Measurements from ENCODE around the gene ANAPC10.

ANAPC10 gene

GRCh38 chr4:144970597-144970996 lies 127.4 kb downstream of the ANAPC10 start:
- TF ChIP-seq USF1 (IDR thresholded peaks at IDR 0.05) (no peak), CREB1 (IDR thresholded peaks at IDR 0.05; ENCODE audit: low read depth) (no peak), NFIC (IDR thresholded peaks at IDR 0.05) (no peak), EP300 (IDR thresholded peaks at IDR 0.05; ENCODE audit: borderline replicate concordance) (no peak), TCF12 (IDR thresholded peaks at IDR 0.05; ENCODE audit: low read depth) (no peak), TEAD4 (IDR thresholded peaks at IDR 0.05) (no peak), YY1 (IDR thresholded peaks at IDR 0.05; ENCODE audit: low read depth) (no peak), ZBTB7A (IDR thresholded peaks at IDR 0.05; ENCODE audit: low read depth) (no peak), REST (IDR thresholded peaks at IDR 0.05; ENCODE audit: low read depth) (no peak), MAX (IDR thresholded peaks at IDR 0.05) (no peak), RAD21 (IDR thresholded peaks at IDR 0.05; ENCODE audit: low read depth) (no peak), TAF1 (IDR thresholded peaks at IDR 0.05; ENCODE audit: low read depth) (no peak), EGR1 (IDR thresholded peaks at IDR 0.05) (no peak), FOXM1 (IDR thresholded peaks at IDR 0.05; ENCODE audit: borderline replicate concordance, low read depth) (no peak), CEBPB (IDR thresholded peaks at IDR 0.05) (no peak)

- TF ChIP-seq EP300 (IDR thresholded peaks at IDR 0.05; ENCODE audit: borderline replicate concordance) (no peak), MAX (IDR thresholded peaks at IDR 0.05) (no peak)
These were observed 128.2 kb downstream of the ANAPC10 start for GRCh38 chr4:144969821-144970220.

- TF ChIP-seq USF1 (IDR thresholded peaks at IDR 0.05) (no peak), TEAD4 (IDR thresholded peaks at IDR 0.05) (no peak), FOXM1 (IDR thresholded peaks at IDR 0.05; ENCODE audit: borderline replicate concordance, low read depth) (no peak), CEBPB (IDR thresholded peaks at IDR 0.05) (no peak), NFIC (IDR thresholded peaks at IDR 0.05) (no peak), CREB1 (IDR thresholded peaks at IDR 0.05; ENCODE audit: low read depth) (no peak), YY1 (IDR thresholded peaks at IDR 0.05; ENCODE audit: low read depth) (no peak), TAF1 (IDR thresholded peaks at IDR 0.05; ENCODE audit: low read depth) (no peak)
These were observed 129.4 kb downstream of the ANAPC10 start for GRCh38 chr4:144968606-144969005.

GRCh38 chr4:144967161-144967560 lies 130.8 kb downstream of the ANAPC10 start:
- TF ChIP-seq EGR1 (IDR thresholded peaks at IDR 0.05) (no peak), RAD21 (IDR thresholded peaks at IDR 0.05; ENCODE audit: low read depth) (no peak), EP300 (IDR thresholded peaks at IDR 0.05; ENCODE audit: borderline replicate concordance) (no peak), ZBTB7A (IDR thresholded peaks at IDR 0.05; ENCODE audit: low read depth) (no peak), MAX (IDR thresholded peaks at IDR 0.05) (no peak), TEAD4 (IDR thresholded peaks at IDR 0.05) (no peak), FOXM1 (IDR thresholded peaks at IDR 0.05; ENCODE audit: borderline replicate concordance, low read depth) (no peak), NFIC (IDR thresholded peaks at IDR 0.05) (no peak), USF1 (IDR thresholded peaks at IDR 0.05) (no peak)

GRCh38 chr4:144962300-144962699 lies 135.7 kb downstream of the ANAPC10 start:
- no peak for TF ChIP-seq CREB1 (IDR thresholded peaks at IDR 0.05; ENCODE audit: low read depth)
- no peak for TF ChIP-seq USF1 (IDR thresholded peaks at IDR 0.05)
- no peak for TF ChIP-seq REST (IDR thresholded peaks at IDR 0.05; ENCODE audit: low read depth)
- TF ChIP-seq EGR1 (IDR thresholded peaks at IDR 0.05) = no peak
- no peak for TF ChIP-seq FOXM1 (IDR thresholded peaks at IDR 0.05; ENCODE audit: borderline replicate concordance, low read depth)
- TF ChIP-seq NFIC (IDR thresholded peaks at IDR 0.05) = no peak
- no peak for TF ChIP-seq MAX (IDR thresholded peaks at IDR 0.05)
- no peak for TF ChIP-seq EP300 (IDR thresholded peaks at IDR 0.05; ENCODE audit: borderline replicate concordance)
- no peak for TF ChIP-seq TAF1 (IDR thresholded peaks at IDR 0.05; ENCODE audit: low read depth)
- no peak for TF ChIP-seq TEAD4 (IDR thresholded peaks at IDR 0.05)
- no peak for TF ChIP-seq TCF12 (IDR thresholded peaks at IDR 0.05; ENCODE audit: low read depth)
- TF ChIP-seq CEBPB (IDR thresholded peaks at IDR 0.05) = no peak
- no peak for TF ChIP-seq RAD21 (IDR thresholded peaks at IDR 0.05; ENCODE audit: low read depth)
